Astrocyte (in vitro differentiated cells and primary cell): ENCODE measurements around the gene RNF150. TPM values are rescaled to one million over a fixed set of nuclear protein-coding genes. Genes with fewer than 3 reads are reported as not detected.

ENCODE experiments used
- DNase-seq: peaks from one replicate; pipeline ENCODE4 v3.0.0-alpha.2; 2010; ENCODE audit warnings: low read depth
- FAIRE-seq: peaks from 2 replicates; lab custom pipeline; 2011; peaks lifted over from hg19 to GRCh38; lab: Jason Lieb, UNC
- H2AFZ ChIP-seq: 2 replicates; pipeline ENCODE4 v1.6.0; 2012; ENCODE audit warnings: low read depth, low read length, inconsistent platforms
- H3K27ac ChIP-seq: 2 replicates; pipeline ENCODE4 v1.5.1; 2011; ENCODE audit warnings: low read depth, low read length, inconsistent platforms
- H3K27me3 ChIP-seq: 2 replicates; pipeline ENCODE4 v1.6.0; 2011; ENCODE audit warnings: low read length, inconsistent platforms; ENCODE audit not compliant: insufficient read depth
- H3K36me3 ChIP-seq: 2 replicates; pipeline ENCODE4 v1.5.1; 2011; ENCODE audit warnings: low read length, inconsistent platforms; ENCODE audit not compliant: insufficient read depth
- H3K4me1 ChIP-seq: 2 replicates; pipeline ENCODE4 v1.5.1; 2011; ENCODE audit warnings: low read length, inconsistent platforms; ENCODE audit not compliant: insufficient read depth
- H3K4me2 ChIP-seq: 2 replicates; pipeline ENCODE4 v1.6.0; 2012; ENCODE audit warnings: low read length, inconsistent platforms
- H3K4me3 ChIP-seq: 2 replicates; pipeline ENCODE4 v1.5.1; 2011; ENCODE audit warnings: low read depth, mild to moderate bottlenecking, low read length, inconsistent platforms; ENCODE audit not compliant: insufficient read depth
- H3K79me2 ChIP-seq: 2 replicates; pipeline ENCODE4 v1.6.0; 2012; ENCODE audit warnings: mild to moderate bottlenecking, low read length, inconsistent platforms; ENCODE audit not compliant: insufficient read depth
- H3K9ac ChIP-seq: 2 replicates; pipeline ENCODE4 v1.6.0; 2012; ENCODE audit warnings: mild to moderate bottlenecking, low read length, inconsistent platforms
- H3K9me3 ChIP-seq: 2 replicates; pipeline ENCODE4 v1.5.1; 2012; ENCODE audit warnings: low read depth, mild to moderate bottlenecking, low read length, inconsistent platforms; ENCODE audit not compliant: insufficient read depth
- H4K20me1 ChIP-seq: 2 replicates; pipeline ENCODE4 v1.6.0; 2012; ENCODE audit warnings: low read length, inconsistent platforms; ENCODE audit not compliant: insufficient read depth
- H3K27ac Mint-ChIP-seq: one replicate; pipeline ENCODE4 v1.8.0; 2021; ENCODE audit warnings: mild to moderate bottlenecking, mixed read lengths; ENCODE audit not compliant: unreplicated experiment
- H3K27me3 Mint-ChIP-seq: one replicate; pipeline ENCODE4 v1.8.0; 2021; ENCODE audit warnings: low read depth, mixed read lengths; ENCODE audit not compliant: unreplicated experiment
- H3K36me3 Mint-ChIP-seq: one replicate; pipeline ENCODE4 v1.8.0; 2021; ENCODE audit warnings: low read depth, mixed read lengths; ENCODE audit not compliant: unreplicated experiment
- H3K4me1 Mint-ChIP-seq: one replicate; pipeline ENCODE4 v1.8.0; 2021; ENCODE audit warnings: low read depth, mixed read lengths; ENCODE audit not compliant: unreplicated experiment
- H3K4me3 Mint-ChIP-seq: one replicate; pipeline ENCODE4 v1.8.0; 2021; ENCODE audit warnings: mild to moderate bottlenecking, moderate library complexity, mixed read lengths; ENCODE audit not compliant: unreplicated experiment
- H3K9me3 Mint-ChIP-seq: one replicate; pipeline ENCODE4 v1.8.0; 2021; ENCODE audit warnings: mild to moderate bottlenecking, mixed read lengths; ENCODE audit not compliant: unreplicated experiment
- EZH2 ChIP-seq: IDR thresholded peaks from 2 replicates; pipeline ENCODE4 v1.6.1; 2012; ENCODE audit warnings: mild to moderate bottlenecking, low read length, inconsistent platforms; ENCODE audit not compliant: insufficient read depth
- total RNA-seq: library from RNA; stranded (reverse); gene quantifications from 2 replicates; pipeline ENCODE4 v1.2.1, GENCODE V29; 2021
- TF ChIP-seq, protein P1 (sequence below): IDR thresholded peaks from 2 replicates; pipeline ENCODE4 v1.5.1; 2011; ENCODE audit warnings: low read depth, mild to moderate bottlenecking, inconsistent platforms, low read length, moderate library complexity; ENCODE audit not compliant: insufficient read depth

RNF150 gene
- total RNA-seq, 1 donor from 2014 or later: 5.2 TPM

DNA sequence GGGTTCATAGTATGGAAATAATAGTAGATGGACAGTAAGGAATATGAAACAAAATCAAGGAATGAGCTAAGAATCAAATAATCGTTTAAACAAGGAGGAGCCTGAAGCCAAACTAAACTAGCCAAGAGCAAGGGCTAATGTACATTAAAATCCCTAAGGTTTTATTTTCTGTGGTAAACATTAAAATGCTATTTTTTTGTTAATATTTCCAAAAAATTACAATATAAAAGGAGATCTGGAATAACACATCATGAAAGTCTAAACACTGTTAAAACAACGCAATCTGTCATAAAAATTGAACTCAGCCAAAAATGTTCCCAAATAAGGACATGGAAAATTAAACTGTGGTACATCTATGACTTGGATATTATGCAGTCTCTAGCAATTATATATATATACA lies 188.2 kb downstream of the RNF150 start:
- Histone ChIP-seq H3K27ac (peak overlapping the region; percentile 86), H3K4me2 (peak overlapping the region; percentile 72), H3K9ac (peak overlapping the region; percentile 62), H3K4me1 (peaks cover 26% of the 10 kb centered on the region), H3K36me3 (no peaks in the 10 kb centered on the region), H2AFZ (no peak overlapping the region), H4K20me1 (no peaks in the 10 kb centered on the region), H3K4me3 (no peak overlapping the region), H3K79me2 (no peaks in the 10 kb centered on the region), H3K9me3 (no peaks in the 10 kb centered on the region), H3K27me3 (no peaks in the 10 kb centered on the region)
- H3K4me3 Mint-ChIP-seq: no peak overlapping the region
- no peak overlapping the region for H3K27ac Mint-ChIP-seq
- H3K27me3 Mint-ChIP-seq: no peaks in the 10 kb centered on the region
- DNase-seq (no peak), FAIRE-seq (no peak)
- peaks cover 12% of the 10 kb centered on the region for H3K4me1 Mint-ChIP-seq
- no peak for TF ChIP-seq EZH2
- TF ChIP-seq, protein P1, sequence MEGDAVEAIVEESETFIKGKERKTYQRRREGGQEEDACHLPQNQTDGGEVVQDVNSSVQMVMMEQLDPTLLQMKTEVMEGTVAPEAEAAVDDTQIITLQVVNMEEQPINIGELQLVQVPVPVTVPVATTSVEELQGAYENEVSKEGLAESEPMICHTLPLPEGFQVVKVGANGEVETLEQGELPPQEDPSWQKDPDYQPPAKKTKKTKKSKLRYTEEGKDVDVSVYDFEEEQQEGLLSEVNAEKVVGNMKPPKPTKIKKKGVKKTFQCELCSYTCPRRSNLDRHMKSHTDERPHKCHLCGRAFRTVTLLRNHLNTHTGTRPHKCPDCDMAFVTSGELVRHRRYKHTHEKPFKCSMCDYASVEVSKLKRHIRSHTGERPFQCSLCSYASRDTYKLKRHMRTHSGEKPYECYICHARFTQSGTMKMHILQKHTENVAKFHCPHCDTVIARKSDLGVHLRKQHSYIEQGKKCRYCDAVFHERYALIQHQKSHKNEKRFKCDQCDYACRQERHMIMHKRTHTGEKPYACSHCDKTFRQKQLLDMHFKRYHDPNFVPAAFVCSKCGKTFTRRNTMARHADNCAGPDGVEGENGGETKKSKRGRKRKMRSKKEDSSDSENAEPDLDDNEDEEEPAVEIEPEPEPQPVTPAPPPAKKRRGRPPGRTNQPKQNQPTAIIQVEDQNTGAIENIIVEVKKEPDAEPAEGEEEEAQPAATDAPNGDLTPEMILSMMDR: no peak
- H3K36me3 Mint-ChIP-seq: no peaks in the 10 kb centered on the region
- H3K9me3 Mint-ChIP-seq: no peaks in the 10 kb centered on the region

DNA sequence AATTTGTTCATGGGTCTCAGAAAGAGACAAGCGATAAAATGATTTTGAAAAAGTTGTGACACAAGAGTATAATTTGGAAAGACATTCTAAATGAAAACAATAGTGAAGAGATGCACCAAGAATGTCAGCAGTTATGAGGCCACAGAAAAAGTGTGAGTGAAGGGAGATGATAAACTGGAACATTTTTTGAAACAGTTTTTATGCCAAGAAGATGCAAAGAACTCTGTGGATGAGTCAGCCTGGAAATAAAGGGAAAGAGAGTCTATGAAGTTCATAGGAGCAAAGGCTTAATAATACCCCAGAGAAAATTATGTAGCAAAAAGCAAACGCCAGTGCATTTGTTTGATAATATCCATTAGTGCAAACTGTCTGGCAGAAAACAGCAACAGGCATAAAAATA lies 188.7 kb downstream of the RNF150 start:
- H3K27me3 ChIP-seq: no peaks in the 10 kb centered on the region
- no peaks in the 10 kb centered on the region for H4K20me1 ChIP-seq
- H3K27ac ChIP-seq: peak overlapping the region; percentile 86
- DNase-seq (peak; percentile 72), FAIRE-seq (peak; percentile 87)
- Mint-ChIP-seq H3K9me3 (no peaks in the 10 kb centered on the region), H3K27ac (peak overlapping the region; percentile 82), H3K4me1 (peaks cover 12% of the 10 kb centered on the region), H3K4me3 (no peak overlapping the region), H3K27me3 (no peaks in the 10 kb centered on the region), H3K36me3 (no peaks in the 10 kb centered on the region)
- no peak for TF ChIP-seq EZH2
- TF ChIP-seq, protein P1: no peak
- no peaks in the 10 kb centered on the region for H3K36me3 ChIP-seq
- no peaks in the 10 kb centered on the region for H3K79me2 ChIP-seq
- no peak overlapping the region for H2AFZ ChIP-seq
- H3K4me2 ChIP-seq: peak overlapping the region; percentile 72
- peak overlapping the region; percentile 11 for H3K4me3 ChIP-seq
- no peaks in the 10 kb centered on the region for H3K9me3 ChIP-seq
- H3K9ac ChIP-seq: peak overlapping the region; percentile 62
- peaks cover 26% of the 10 kb centered on the region for H3K4me1 ChIP-seq

DNA sequence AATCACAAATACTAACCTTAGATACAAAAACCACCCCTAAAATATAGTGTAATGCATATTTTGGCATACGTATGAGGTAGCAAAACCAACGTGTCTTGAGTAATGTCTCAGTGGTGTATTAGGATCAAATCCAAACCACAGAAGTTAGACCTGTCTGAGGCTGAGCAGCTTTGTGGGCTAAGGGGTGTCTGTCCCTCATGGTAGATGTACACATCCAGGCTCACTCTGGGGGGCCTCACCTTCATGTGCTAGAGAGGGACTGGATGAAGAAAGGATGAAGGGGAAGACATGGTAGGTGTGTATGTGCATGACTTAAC lies 189.1 kb downstream of the RNF150 start:
- Mint-ChIP-seq H3K4me1 (peaks cover 12% of the 10 kb centered on the region), H3K27me3 (no peaks in the 10 kb centered on the region), H3K36me3 (no peaks in the 10 kb centered on the region), H3K9me3 (no peaks in the 10 kb centered on the region), H3K27ac (peak overlapping the region; percentile 82), H3K4me3 (no peak overlapping the region)
- Histone ChIP-seq H3K27me3 (no peaks in the 10 kb centered on the region), H3K9ac (peak overlapping the region; percentile 62), H3K9me3 (no peaks in the 10 kb centered on the region), H3K27ac (peak overlapping the region; percentile 86), H3K4me2 (peak overlapping the region; percentile 72), H3K36me3 (no peaks in the 10 kb centered on the region), H3K79me2 (no peaks in the 10 kb centered on the region), H4K20me1 (no peaks in the 10 kb centered on the region), H2AFZ (no peak overlapping the region), H3K4me1 (peaks cover 26% of the 10 kb centered on the region), H3K4me3 (peak overlapping the region; percentile 11)
- DNase-seq (peak; percentile 94), FAIRE-seq (peak; percentile 84)
- TF ChIP-seq, protein P1: no peak
- no peak for TF ChIP-seq EZH2
